Stimulated activated memory B cell treated with anti-CD40 and anti-IgM and Interleukin-4, amounts not matched to agents 10 μg/mL and 1 μg/mL and 100 μg/mL, for 72 hours (primary cell): ENCODE data around the gene DGKH.

Experiments
- ATAC-seq: fragments of 150-1000 bp; cut with Tn5 transposase; 2 replicates; pipeline ENCODE4 v1.10.0; 2021
- H3K27ac Mint-ChIP-seq: one replicate; pipeline ENCODE4 v1.8.0; 2022; ENCODE audit warnings: mild to moderate bottlenecking, mixed read lengths
- H3K27me3 Mint-ChIP-seq: one replicate; pipeline ENCODE4 v1.8.0; 2022; ENCODE audit warnings: mixed read lengths
- H3K36me3 Mint-ChIP-seq: one replicate; pipeline ENCODE4 v1.8.0; 2022; ENCODE audit warnings: mixed read lengths
- H3K4me1 Mint-ChIP-seq: one replicate; pipeline ENCODE4 v1.8.0; 2022; ENCODE audit warnings: mixed read lengths
- H3K4me3 Mint-ChIP-seq: one replicate; pipeline ENCODE4 v1.8.0; 2022; ENCODE audit warnings: mild to moderate bottlenecking, moderate library complexity, mixed read lengths
- H3K9me3 Mint-ChIP-seq: one replicate; pipeline ENCODE4 v1.8.0; 2022; ENCODE audit warnings: mixed read lengths

Gene DGKH

GRCh38 chr13:42174344-42175162, 126.1 kb downstream of the DGKH start:
- Mint-ChIP-seq H3K4me3 (no peak overlapping the region), H3K4me1 (no peaks in the 10 kb centered on the region), H3K9me3 (no peaks in the 10 kb centered on the region), H3K27ac (no peak overlapping the region), H3K36me3 (no peaks in the 10 kb centered on the region), H3K27me3 (no peaks in the 10 kb centered on the region)
- no peak for ATAC-seq

GRCh38 chr13:42176294-42176693, 127.8 kb downstream of the DGKH start:
- Mint-ChIP-seq H3K4me1 (no peaks in the 10 kb centered on the region), H3K27ac (no peak overlapping the region), H3K4me3 (no peak overlapping the region), H3K36me3 (no peaks in the 10 kb centered on the region), H3K9me3 (no peaks in the 10 kb centered on the region), H3K27me3 (no peaks in the 10 kb centered on the region)
- ATAC-seq, result no peak

GRCh38 chr13:42177189-42177588, 128.7 kb downstream of the DGKH start:
- no peaks in the 10 kb centered on the region for H3K36me3 Mint-ChIP-seq

GRCh38 chr13:42181381-42181953, 133.0 kb downstream of the DGKH start:
- no peak for ATAC-seq
- Mint-ChIP-seq H3K27ac (no peak overlapping the region), H3K4me3 (no peak overlapping the region), H3K4me1 (no peaks in the 10 kb centered on the region), H3K27me3 (no peaks in the 10 kb centered on the region), H3K9me3 (no peaks in the 10 kb centered on the region), H3K36me3 (no peaks in the 10 kb centered on the region)

More at GRCh38 chr13:42177189-42177588, 128.7 kb downstream of the DGKH start:
- H3K4me1 Mint-ChIP-seq, result no peaks in the 10 kb centered on the region
- H3K4me3 Mint-ChIP-seq, result no peak overlapping the region
- ATAC-seq, result no peak
- no peak overlapping the region for H3K27ac Mint-ChIP-seq
- no peaks in the 10 kb centered on the region for H3K9me3 Mint-ChIP-seq
- H3K27me3 Mint-ChIP-seq, result no peaks in the 10 kb centered on the region

- Mint-ChIP-seq H3K9me3 (no peaks in the 10 kb centered on the region), H3K27ac (no peak overlapping the region), H3K36me3 (no peaks in the 10 kb centered on the region), H3K4me3 (no peak overlapping the region), H3K4me1 (peaks cover 4% of the 10 kb centered on the region), H3K27me3 (no peaks in the 10 kb centered on the region)
- no peak for ATAC-seq
These were observed 140.6 kb downstream of the DGKH start for GRCh38 chr13:42189061-42189460.

GRCh38 chr13:42190529-42190928, 142.1 kb downstream of the DGKH start:
- no peak for ATAC-seq
- H3K27ac Mint-ChIP-seq, result no peak overlapping the region
- H3K4me1 Mint-ChIP-seq, result peaks cover 4% of the 10 kb centered on the region
- H3K36me3 Mint-ChIP-seq, result no peaks in the 10 kb centered on the region
- no peaks in the 10 kb centered on the region for H3K9me3 Mint-ChIP-seq
- no peak overlapping the region for H3K4me3 Mint-ChIP-seq
- no peaks in the 10 kb centered on the region for H3K27me3 Mint-ChIP-seq

GRCh38 chr13:42211704-42212464, 163.4 kb downstream of the DGKH start:
- Mint-ChIP-seq H3K4me3 (no peak overlapping the region), H3K4me1 (no peaks in the 10 kb centered on the region), H3K27me3 (no peaks in the 10 kb centered on the region), H3K27ac (no peak overlapping the region), H3K36me3 (no peaks in the 10 kb centered on the region), H3K9me3 (no peaks in the 10 kb centered on the region)
- ATAC-seq, result no peak

- Mint-ChIP-seq H3K27ac (no peak overlapping the region), H3K27me3 (no peaks in the 10 kb centered on the region), H3K4me1 (no peaks in the 10 kb centered on the region), H3K9me3 (no peaks in the 10 kb centered on the region), H3K4me3 (no peak overlapping the region), H3K36me3 (no peaks in the 10 kb centered on the region)
- no peak for ATAC-seq
These were observed 166.0 kb downstream of the DGKH start for GRCh38 chr13:42214446-42214845.

- Mint-ChIP-seq H3K27me3 (no peaks in the 10 kb centered on the region), H3K4me1 (no peaks in the 10 kb centered on the region), H3K4me3 (no peak overlapping the region), H3K9me3 (no peaks in the 10 kb centered on the region), H3K36me3 (no peaks in the 10 kb centered on the region), H3K27ac (no peak overlapping the region)
- ATAC-seq, result no peak
These were observed 167.4 kb downstream of the DGKH start for GRCh38 chr13:42215578-42216421.

- Mint-ChIP-seq H3K4me1 (no peaks in the 10 kb centered on the region), H3K36me3 (no peaks in the 10 kb centered on the region), H3K9me3 (no peaks in the 10 kb centered on the region), H3K27ac (no peak overlapping the region), H3K27me3 (no peaks in the 10 kb centered on the region), H3K4me3 (no peak overlapping the region)
- ATAC-seq, result no peak
These were observed 167.9 kb downstream of the DGKH start for GRCh38 chr13:42216422-42216735.

GRCh38 chr13:42218576-42218975, 170.1 kb downstream of the DGKH start:
- ATAC-seq, result no peak
- Mint-ChIP-seq H3K27me3 (no peaks in the 10 kb centered on the region), H3K4me3 (no peak overlapping the region), H3K9me3 (no peaks in the 10 kb centered on the region), H3K36me3 (no peaks in the 10 kb centered on the region), H3K4me1 (no peaks in the 10 kb centered on the region), H3K27ac (no peak overlapping the region)

GRCh38 chr13:42219051-42219450, 170.6 kb downstream of the DGKH start:
- H3K4me3 Mint-ChIP-seq, result no peak overlapping the region
- no peak overlapping the region for H3K27ac Mint-ChIP-seq
- H3K36me3 Mint-ChIP-seq, result no peaks in the 10 kb centered on the region
- H3K9me3 Mint-ChIP-seq, result no peaks in the 10 kb centered on the region
- no peaks in the 10 kb centered on the region for H3K27me3 Mint-ChIP-seq
- no peaks in the 10 kb centered on the region for H3K4me1 Mint-ChIP-seq
- ATAC-seq, result no peak

GRCh38 chr13:42219876-42220275, 171.4 kb downstream of the DGKH start:
- ATAC-seq, result no peak
- Mint-ChIP-seq H3K27me3 (no peaks in the 10 kb centered on the region), H3K4me3 (no peak overlapping the region), H3K4me1 (no peaks in the 10 kb centered on the region), H3K9me3 (no peaks in the 10 kb centered on the region), H3K36me3 (no peaks in the 10 kb centered on the region), H3K27ac (no peak overlapping the region)

- Mint-ChIP-seq H3K36me3 (peaks cover 4% of the 10 kb centered on the region), H3K4me3 (no peak overlapping the region), H3K9me3 (no peaks in the 10 kb centered on the region), H3K27me3 (no peaks in the 10 kb centered on the region), H3K4me1 (no peaks in the 10 kb centered on the region), H3K27ac (no peak overlapping the region)
- ATAC-seq, result no peak
These were observed 172.8 kb downstream of the DGKH start for GRCh38 chr13:42221121-42221765.

- no peaks in the 10 kb centered on the region for H3K27me3 Mint-ChIP-seq
- H3K4me3 Mint-ChIP-seq, result no peak overlapping the region
- H3K4me1 Mint-ChIP-seq, result peaks cover 6% of the 10 kb centered on the region
- no peaks in the 10 kb centered on the region for H3K9me3 Mint-ChIP-seq
- no peak for ATAC-seq
- no peak overlapping the region for H3K27ac Mint-ChIP-seq
- peaks cover 4% of the 10 kb centered on the region for H3K36me3 Mint-ChIP-seq
These were observed 175.2 kb downstream of the DGKH start for GRCh38 chr13:42223681-42224080.
